Lower lobe of right lung (tissue), 2 donors: Measurements from ENCODE around the gene CPPED1. TPM values are rescaled to one million over a fixed set of nuclear protein-coding genes. Genes with fewer than 3 reads are reported as not detected.

Experiments
- ATAC-seq, 2 donors: fragments of 200-7000 bp; cut with Tn5 transposase; one replicate each; pipeline ENCODE4 v1.9.1; 2020 to 2022; ENCODE audit warnings: mild to moderate bottlenecking in 2 of 2, moderate library complexity in 2 of 2
- DNase-seq: peaks from one replicate; pipeline ENCODE4 v3.0.0-alpha.2; 2020
- H3K27ac ChIP-seq: fragments of 200-600 bp; one replicate; pipeline ENCODE4 v1.8.0; 2022
- H3K27me3 ChIP-seq: fragments of 200-600 bp; one replicate; pipeline ENCODE4 v1.8.0; 2022; ENCODE audit warnings: low read depth
- H3K36me3 ChIP-seq: fragments of 200-600 bp; one replicate; pipeline ENCODE4 v1.8.0; 2022; ENCODE audit warnings: mild to moderate bottlenecking
- H3K4me1 ChIP-seq: fragments of 200-600 bp; one replicate; pipeline ENCODE4 v1.8.0; 2022
- H3K4me3 ChIP-seq: fragments of 200-600 bp; one replicate; pipeline ENCODE4 v1.8.0; 2022; ENCODE audit warnings: mild to moderate bottlenecking
- H3K9me3 ChIP-seq: fragments of 200-600 bp; one replicate; pipeline ENCODE4 v1.8.0; 2022
- intact Hi-C: fragments of 100-400 bp; cut with DNase I; formaldehyde crosslinking; loops from one replicate; pipeline ENCODE4 v1.11.0; 2022
- total RNA-seq: library from RNA; stranded (reverse); fragmentation: NEBNext Ultra II Directional; extraction: Animal tissue kit (Norgen Biotek cat#: 25700); gene quantifications from one replicate; pipeline ENCODE4 v1.2.1, GENCODE V29; 2021
- TF ChIP-seq, protein P1 (sequence below): fragments of 200-600 bp; IDR thresholded peaks from one replicate; pipeline ENCODE4 v1.8.0; 2022; ENCODE audit warnings: antibody characterized with exemption, mild to moderate bottlenecking
- donor health status: DM: no; HTN: yes; CAD: no; lungs with severe emphysema.

CPPED1 gene
- total RNA-seq, 1 donor from 2014 or later, result 33.0 TPM

DNA sequence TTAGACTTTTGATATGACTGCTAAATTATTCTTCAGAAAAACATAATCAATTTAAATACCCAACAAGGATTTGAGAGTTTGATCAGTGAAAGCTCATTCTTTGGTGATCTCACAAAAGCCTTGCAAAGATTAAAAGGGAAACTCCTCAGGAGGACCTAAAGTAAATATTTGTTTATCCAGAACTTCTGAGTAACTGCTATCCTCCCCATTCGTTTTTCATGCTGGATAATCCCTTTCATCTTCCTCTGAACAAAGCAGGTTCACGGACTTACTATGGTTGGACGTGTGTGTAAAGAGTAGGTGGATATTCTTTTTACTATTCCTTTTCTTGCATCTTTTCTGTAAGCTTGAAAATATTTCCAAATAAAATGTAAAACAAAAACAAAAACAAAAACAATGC, 124.7 kb downstream of the CPPED1 start:
- H3K4me1 ChIP-seq, result no peaks in the 10 kb centered on the region
- H3K4me3 ChIP-seq, result no peak overlapping the region
- TF ChIP-seq, protein P1, sequence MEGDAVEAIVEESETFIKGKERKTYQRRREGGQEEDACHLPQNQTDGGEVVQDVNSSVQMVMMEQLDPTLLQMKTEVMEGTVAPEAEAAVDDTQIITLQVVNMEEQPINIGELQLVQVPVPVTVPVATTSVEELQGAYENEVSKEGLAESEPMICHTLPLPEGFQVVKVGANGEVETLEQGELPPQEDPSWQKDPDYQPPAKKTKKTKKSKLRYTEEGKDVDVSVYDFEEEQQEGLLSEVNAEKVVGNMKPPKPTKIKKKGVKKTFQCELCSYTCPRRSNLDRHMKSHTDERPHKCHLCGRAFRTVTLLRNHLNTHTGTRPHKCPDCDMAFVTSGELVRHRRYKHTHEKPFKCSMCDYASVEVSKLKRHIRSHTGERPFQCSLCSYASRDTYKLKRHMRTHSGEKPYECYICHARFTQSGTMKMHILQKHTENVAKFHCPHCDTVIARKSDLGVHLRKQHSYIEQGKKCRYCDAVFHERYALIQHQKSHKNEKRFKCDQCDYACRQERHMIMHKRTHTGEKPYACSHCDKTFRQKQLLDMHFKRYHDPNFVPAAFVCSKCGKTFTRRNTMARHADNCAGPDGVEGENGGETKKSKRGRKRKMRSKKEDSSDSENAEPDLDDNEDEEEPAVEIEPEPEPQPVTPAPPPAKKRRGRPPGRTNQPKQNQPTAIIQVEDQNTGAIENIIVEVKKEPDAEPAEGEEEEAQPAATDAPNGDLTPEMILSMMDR, result no peak
- no peaks in the 10 kb centered on the region for H3K27me3 ChIP-seq
- intact Hi-C loops, result no loop called here
- H3K36me3 ChIP-seq, result no peaks in the 10 kb centered on the region
- no peaks in the 10 kb centered on the region for H3K9me3 ChIP-seq
- H3K27ac ChIP-seq, result no peak overlapping the region
- no peak for ATAC-seq
- DNase-seq, result no peak

DNA sequence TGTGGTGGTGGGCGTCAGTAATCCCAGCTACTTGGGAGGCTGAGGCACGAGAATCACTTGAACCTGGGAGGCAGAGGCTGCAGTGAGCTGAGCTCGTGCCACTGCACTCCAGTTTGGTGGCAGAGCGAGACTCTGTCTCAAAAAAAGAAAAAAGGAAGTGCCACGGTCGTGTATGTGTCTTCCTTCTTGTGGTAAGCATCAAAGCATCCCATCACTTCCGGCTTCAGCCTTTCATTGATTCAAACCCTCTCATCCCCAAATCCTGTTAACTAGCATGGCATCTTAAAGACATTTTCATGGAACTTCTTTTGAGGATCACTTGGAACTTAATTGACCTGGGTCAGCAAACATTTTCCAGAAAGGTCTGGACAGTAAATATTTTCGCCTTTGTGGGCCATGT, 126.2 kb downstream of the CPPED1 start:
- TF ChIP-seq, protein P1, result no peak
- H3K36me3 ChIP-seq, result no peaks in the 10 kb centered on the region
- H3K4me1 ChIP-seq, result no peaks in the 10 kb centered on the region
- H3K27ac ChIP-seq, result no peak overlapping the region
- H3K27me3 ChIP-seq, result no peaks in the 10 kb centered on the region
- no peak overlapping the region for H3K4me3 ChIP-seq
- intact Hi-C loops, result no loop called here
- ATAC-seq (no peak), DNase-seq (no peak)
- no peaks in the 10 kb centered on the region for H3K9me3 ChIP-seq

DNA sequence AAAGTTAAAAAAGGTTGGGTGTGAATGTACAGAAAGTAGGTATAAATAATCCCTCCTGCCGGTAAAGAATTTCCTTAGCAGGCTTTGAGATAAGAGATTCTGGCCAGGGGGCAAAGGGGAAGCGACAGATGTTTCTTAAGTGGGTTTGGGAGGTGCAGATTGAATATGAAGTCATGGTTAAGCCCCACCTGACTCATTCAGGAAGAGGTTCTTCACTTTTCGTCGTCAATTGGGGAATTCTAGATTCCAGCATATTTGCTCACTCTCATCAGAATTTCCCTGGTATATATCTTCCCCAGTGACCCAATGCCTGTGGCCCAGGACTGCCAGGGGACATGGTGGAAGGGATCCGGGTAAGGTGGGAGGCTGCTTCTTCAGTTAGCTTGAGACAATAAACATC, 127.8 kb downstream of the CPPED1 start:
- Histone ChIP-seq H3K4me1 (no peaks in the 10 kb centered on the region), H3K27ac (no peak overlapping the region), H3K9me3 (no peaks in the 10 kb centered on the region), H3K36me3 (no peaks in the 10 kb centered on the region), H3K4me3 (no peak overlapping the region), H3K27me3 (no peaks in the 10 kb centered on the region)
- intact Hi-C loops, result no loop called here
- no peak for DNase-seq
- no peak for ATAC-seq
- TF ChIP-seq, protein P1, result no peak

DNA sequence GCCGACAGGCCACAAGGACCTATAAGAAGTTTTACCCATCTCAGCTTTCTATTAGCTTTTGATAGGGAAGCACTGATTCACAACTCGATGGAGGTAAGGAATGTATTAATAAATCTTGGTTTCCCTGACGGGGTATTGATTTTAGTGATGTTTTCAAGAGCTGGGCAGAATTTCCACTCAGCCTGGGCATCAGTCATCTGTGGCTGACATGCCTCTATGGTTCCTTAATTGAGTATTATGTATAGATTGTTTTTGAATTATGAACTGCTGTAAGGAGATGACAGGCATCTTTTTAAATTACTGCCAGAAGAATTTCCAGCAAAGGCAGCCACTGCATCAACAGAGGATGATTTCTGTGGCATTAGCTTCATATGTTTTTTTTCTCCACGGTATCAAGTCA, 128.6 kb downstream of the CPPED1 start:
- no peak for DNase-seq
- no peak for ATAC-seq
- no peaks in the 10 kb centered on the region for H3K4me1 ChIP-seq
- no peak overlapping the region for H3K27ac ChIP-seq
- H3K4me3 ChIP-seq, result no peak overlapping the region
- TF ChIP-seq, protein P1, result no peak
- H3K9me3 ChIP-seq, result no peaks in the 10 kb centered on the region
- no peaks in the 10 kb centered on the region for H3K36me3 ChIP-seq
- no peaks in the 10 kb centered on the region for H3K27me3 ChIP-seq
- intact Hi-C loops, result no loop called here

DNA sequence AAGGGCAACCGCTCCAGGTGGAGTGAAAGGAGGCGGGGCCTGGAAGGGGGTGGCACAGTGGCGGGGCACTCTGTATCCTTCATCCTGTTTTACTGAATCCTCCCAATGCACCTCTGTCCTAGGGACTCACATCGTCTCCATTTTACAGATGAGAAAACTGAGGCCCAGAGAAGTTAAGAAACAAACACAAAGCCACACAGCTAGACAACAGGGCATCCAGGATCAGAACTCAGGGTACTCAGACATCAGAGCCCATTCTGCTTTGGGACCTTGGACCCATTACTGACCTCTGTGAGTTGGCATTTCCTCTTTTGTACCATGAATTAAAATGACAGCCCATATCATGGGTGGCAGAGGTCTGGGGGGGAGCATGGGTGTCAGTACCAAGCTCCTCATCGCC, 129.2 kb downstream of the CPPED1 start:
- TF ChIP-seq, protein P1, result no peak
- Histone ChIP-seq H3K4me1 (no peaks in the 10 kb centered on the region), H3K27ac (no peak overlapping the region), H3K36me3 (no peaks in the 10 kb centered on the region), H3K9me3 (no peaks in the 10 kb centered on the region), H3K27me3 (no peaks in the 10 kb centered on the region), H3K4me3 (no peak overlapping the region)
- intact Hi-C loops, result no loop called here
- no peak for DNase-seq
- no peak for ATAC-seq

DNA sequence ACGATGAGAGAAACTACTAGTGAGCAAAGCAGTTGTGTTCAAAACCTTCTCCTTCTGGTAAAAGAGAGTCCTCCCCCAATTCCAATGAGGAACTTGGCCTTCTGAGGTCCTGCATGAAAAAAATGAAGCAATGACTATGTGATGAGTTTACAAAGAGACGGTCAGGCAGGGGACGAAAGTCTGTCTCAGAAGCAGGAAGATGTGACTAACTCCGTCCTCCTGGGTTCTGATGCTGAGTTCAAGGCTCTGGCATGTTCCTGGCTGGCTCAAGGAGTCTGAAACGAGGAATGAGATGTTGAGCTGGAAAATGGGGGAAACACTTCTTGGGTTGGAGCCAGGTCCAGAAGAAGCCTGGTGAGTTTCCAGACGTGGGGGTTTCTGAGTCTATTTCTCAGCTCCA, 129.6 kb downstream of the CPPED1 start:
- no peak for DNase-seq
- no peaks in the 10 kb centered on the region for H3K27me3 ChIP-seq
- no peaks in the 10 kb centered on the region for H3K4me1 ChIP-seq
- no peak for ATAC-seq
- no peaks in the 10 kb centered on the region for H3K36me3 ChIP-seq
- H3K27ac ChIP-seq, result no peak overlapping the region
- H3K4me3 ChIP-seq, result no peak overlapping the region
- TF ChIP-seq, protein P1, result no peak
- H3K9me3 ChIP-seq, result no peaks in the 10 kb centered on the region
- intact Hi-C loops, result no loop called here
